GM12891 (cell line): ENCODE measurements around the gene PACRGL.

Source experiments
- POLR2A ChIP-seq: IDR thresholded peaks from 2 replicates; pipeline ENCODE4 v1.6.1; 2011; ENCODE audit warnings: low read depth, low read length, control low read depth
- POLR2AphosphoS5 ChIP-seq: IDR thresholded peaks from 2 replicates; pipeline ENCODE4 v1.6.1; 2011; ENCODE audit warnings: low read depth, low read length, control low read depth
- TAF1 ChIP-seq: IDR thresholded peaks from 2 replicates; pipeline ENCODE4 v1.6.1; 2011; ENCODE audit warnings: low read depth, low read length, control low read depth

DNA sequence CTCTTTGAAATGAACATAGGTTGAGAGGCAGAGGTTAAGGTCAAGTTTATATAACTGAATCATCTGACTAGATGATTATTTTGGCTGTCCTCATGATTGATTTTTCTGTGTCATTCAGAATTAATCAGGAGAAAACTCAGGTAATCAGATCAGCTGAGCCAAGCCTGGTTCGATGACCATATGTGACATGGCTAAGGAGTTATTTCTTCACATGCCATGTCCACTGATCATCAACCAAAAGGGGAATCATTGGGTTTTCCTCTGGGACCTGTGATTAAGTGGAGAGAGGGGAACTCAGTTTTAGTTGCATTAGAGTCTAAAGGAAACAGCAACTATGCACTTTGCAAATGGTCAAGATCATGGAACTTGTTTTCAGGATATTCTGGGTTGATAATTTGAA, 20.3 kb upstream of the PACRGL start:
- no peak for TF ChIP-seq POLR2AphosphoS5
- TF ChIP-seq POLR2A = no peak
- TF ChIP-seq TAF1 = no peak
